ENCODE measurements around the gene THRA.

DNA sequence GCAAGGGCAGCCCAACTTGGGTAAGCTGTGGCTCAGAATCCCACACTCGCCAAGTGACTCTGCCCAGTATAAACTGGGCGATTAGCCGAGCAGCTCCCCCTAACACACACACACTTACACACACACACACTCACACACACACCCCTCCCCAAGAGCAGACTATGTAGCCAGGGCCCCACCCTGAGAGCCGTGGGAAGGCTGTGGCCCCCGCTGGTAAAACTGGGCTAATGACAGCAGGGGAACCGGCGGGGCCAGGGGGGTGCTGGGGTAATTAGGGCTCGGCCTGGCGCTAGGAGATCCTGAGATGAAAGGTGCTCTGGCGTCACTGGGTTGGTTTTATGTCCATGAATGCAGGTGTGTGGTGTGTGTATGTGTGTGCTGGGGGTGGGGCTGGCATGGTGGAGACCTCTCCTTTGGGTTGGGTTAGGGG lies 1.1 kb upstream of the THRA start:
- TF ChIP-seq, protein P1, sequence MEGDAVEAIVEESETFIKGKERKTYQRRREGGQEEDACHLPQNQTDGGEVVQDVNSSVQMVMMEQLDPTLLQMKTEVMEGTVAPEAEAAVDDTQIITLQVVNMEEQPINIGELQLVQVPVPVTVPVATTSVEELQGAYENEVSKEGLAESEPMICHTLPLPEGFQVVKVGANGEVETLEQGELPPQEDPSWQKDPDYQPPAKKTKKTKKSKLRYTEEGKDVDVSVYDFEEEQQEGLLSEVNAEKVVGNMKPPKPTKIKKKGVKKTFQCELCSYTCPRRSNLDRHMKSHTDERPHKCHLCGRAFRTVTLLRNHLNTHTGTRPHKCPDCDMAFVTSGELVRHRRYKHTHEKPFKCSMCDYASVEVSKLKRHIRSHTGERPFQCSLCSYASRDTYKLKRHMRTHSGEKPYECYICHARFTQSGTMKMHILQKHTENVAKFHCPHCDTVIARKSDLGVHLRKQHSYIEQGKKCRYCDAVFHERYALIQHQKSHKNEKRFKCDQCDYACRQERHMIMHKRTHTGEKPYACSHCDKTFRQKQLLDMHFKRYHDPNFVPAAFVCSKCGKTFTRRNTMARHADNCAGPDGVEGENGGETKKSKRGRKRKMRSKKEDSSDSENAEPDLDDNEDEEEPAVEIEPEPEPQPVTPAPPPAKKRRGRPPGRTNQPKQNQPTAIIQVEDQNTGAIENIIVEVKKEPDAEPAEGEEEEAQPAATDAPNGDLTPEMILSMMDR (IDR thresholded peaks at IDR 0.05; ENCODE audit: extremely low read depth in 1 of 2, insufficient read depth in 1 of 2, low read depth in 1 of 2, low read length in 2 of 2), result no peak
- TF ChIP-seq EZH2 (IDR thresholded peaks at IDR 0.05; ENCODE audit: borderline replicate concordance, low read depth, low read length, severe bottlenecking) (no peak), MYC (IDR thresholded peaks at IDR 0.05; ENCODE audit: low read depth, low read length) (no peak), POLR2A (IDR thresholded peaks at IDR 0.05; ENCODE audit: low read depth, low read length) (no peak), JUN (IDR thresholded peaks at IDR 0.05; ENCODE audit: borderline replicate concordance, insufficient read depth, insufficient read length, low read depth) (no peak), POLR2AphosphoS5 (IDR thresholded peaks at IDR 0.05; ENCODE audit: insufficient read depth, low read depth, low read length) (no peak)

Measured in endothelial cell of umbilical vein (primary cell).